Sigmoid colon (tissue), 4 donors: ENCODE data around the gene DHX15.

ENCODE experiments used
- EP300 ChIP-seq, 4 donors: sonication (generic); formaldehyde crosslinking; IDR thresholded peaks; one replicate each; pipeline ENCODE4 v1.6.1; 2017; ENCODE audit warnings: antibody characterized with exemption in 4 of 4
- POLR2A ChIP-seq, 2 donors: fragments of 450-650 bp; IDR thresholded peaks; one replicate each; pipeline ENCODE4 v1.6.1; 2016; ENCODE audit warnings: antibody characterized with exemption in 2 of 2, mild to moderate bottlenecking in 2 of 2, moderate library complexity in 2 of 2
- POLR2AphosphoS5 ChIP-seq, 4 donors: sonication (generic); formaldehyde crosslinking; IDR thresholded peaks; one replicate each; pipeline ENCODE4 v1.6.1; 2017; ENCODE audit warnings: antibody characterized with exemption in 4 of 4
- TF ChIP-seq, protein P1 (sequence below), 4 experiments: fragments of 450-650 bp in 3 of 4; fragments of 200-600 bp in 1 of 4; IDR thresholded peaks; one replicate each; pipeline ENCODE4 v1.5.1; 2016 to 2019; ENCODE audit warnings: antibody characterized with exemption in 4 of 4, mild to moderate bottlenecking in 3 of 4, moderate library complexity in 2 of 4

DNA sequence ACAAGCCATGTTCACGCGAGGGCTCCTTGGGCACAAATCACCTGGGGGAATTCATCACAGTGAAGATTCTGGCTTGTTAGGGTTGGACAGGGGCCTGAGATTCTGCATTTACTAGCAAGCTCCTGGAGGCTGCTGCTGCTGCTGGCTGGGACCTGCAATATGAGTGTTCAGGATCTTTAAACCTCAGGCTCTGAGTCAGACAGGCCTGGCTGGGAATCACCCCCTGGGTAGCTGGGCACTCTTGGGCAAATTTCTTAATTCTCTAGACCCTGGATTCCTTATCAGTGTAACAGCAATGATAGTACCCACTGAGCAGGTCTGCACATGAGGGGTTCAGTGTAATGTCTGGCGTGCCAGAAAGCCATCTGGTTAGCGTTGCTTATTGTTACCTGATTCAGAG lies 101.5 kb downstream of the DHX15 start:
- TF ChIP-seq, protein P1, sequence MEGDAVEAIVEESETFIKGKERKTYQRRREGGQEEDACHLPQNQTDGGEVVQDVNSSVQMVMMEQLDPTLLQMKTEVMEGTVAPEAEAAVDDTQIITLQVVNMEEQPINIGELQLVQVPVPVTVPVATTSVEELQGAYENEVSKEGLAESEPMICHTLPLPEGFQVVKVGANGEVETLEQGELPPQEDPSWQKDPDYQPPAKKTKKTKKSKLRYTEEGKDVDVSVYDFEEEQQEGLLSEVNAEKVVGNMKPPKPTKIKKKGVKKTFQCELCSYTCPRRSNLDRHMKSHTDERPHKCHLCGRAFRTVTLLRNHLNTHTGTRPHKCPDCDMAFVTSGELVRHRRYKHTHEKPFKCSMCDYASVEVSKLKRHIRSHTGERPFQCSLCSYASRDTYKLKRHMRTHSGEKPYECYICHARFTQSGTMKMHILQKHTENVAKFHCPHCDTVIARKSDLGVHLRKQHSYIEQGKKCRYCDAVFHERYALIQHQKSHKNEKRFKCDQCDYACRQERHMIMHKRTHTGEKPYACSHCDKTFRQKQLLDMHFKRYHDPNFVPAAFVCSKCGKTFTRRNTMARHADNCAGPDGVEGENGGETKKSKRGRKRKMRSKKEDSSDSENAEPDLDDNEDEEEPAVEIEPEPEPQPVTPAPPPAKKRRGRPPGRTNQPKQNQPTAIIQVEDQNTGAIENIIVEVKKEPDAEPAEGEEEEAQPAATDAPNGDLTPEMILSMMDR (IDR thresholded peaks at IDR 0.05): no peak
- no peak for TF ChIP-seq POLR2A (IDR thresholded peaks at IDR 0.05)
- no peak for TF ChIP-seq POLR2AphosphoS5 (IDR thresholded peaks at IDR 0.05)
- TF ChIP-seq EP300 (IDR thresholded peaks at IDR 0.05): no peak
